GM19035 (cell line): ENCODE results near the gene FBP1.
A peak's percentile ranks its signal among the peaks of the same experiment; 100 is the strongest.

ENCODE experiments used
- ATAC-seq: cut with Tn5 transposase; IDR thresholded peaks from one replicate; pipeline ENCODE4 v1.9.1; 2021; ENCODE audit not compliant: unreplicated experiment

Gene FBP1

GRCh38 chr9:94639061-94639998 is at the start of gene FBP1:
Gene FBP1, minus strand, starts transcription at chr9:94639518. Its CDS starts 208 bp downstream, at chr9:94639310.
- no peak for ATAC-seq

GRCh38 chr9:94687451-94687850 is 48.1 kb upstream of the FBP1 start:
- ATAC-seq: no peak

DNA sequence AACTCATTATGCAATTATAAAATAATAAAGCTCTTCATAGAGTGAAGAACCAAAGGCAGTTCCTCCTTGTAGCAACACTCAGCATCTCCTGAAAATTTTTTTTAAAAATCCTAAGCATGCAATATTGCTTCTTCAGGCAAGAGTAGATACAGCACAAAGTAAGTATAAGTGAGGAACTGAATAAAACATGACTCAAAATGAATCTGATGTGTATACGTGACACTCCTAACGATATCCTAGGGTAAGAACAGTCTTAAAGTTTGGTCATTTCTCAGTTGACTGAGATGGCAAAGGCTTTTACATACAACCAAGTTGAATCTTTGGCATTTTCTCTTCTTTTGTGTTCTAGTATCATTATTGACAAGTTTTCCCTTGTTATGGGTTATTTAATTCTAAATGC is 46.0 kb upstream of the FBP1 start:
- no peak for ATAC-seq

DNA sequence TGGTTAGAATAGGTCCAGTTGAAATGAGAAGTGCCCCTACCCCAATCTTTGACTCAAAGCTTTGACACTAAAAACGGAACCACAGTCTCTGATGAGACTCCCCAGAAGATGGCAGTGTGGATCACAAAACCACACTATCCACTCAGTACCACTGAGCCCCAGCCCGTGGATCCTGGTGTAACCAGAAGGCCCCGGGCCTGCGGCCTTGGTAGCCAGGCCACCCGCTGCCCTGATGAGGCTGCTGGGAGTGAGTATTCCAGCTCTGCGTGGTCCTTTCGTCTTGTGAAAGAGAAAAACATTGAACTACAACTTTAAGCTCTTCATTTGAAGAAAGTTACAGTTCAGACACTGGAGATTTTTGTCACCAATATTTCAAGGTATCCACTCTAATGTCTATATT is 42.2 kb upstream of the FBP1 start:
- peak; percentile 64 for ATAC-seq

DNA sequence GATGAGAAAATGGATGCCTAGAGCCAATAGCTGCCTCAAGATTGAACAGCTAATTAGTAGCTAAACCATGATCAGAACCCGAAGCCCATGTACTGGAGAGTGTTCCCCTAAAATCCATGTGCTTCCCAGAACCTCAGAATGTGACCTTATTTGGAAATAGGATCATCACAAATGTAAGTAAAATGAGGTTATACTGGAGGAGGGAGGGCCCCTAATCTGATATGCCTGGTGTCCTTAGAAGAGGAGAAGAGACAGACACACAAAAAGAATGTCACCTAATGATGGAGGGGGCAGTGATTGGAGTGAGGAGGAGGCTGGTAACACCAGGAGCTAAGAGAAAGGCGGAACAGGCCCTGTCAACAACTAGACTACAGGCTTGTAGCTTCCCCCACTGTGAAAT is 41.3 kb upstream of the FBP1 start:
- no peak for ATAC-seq

DNA sequence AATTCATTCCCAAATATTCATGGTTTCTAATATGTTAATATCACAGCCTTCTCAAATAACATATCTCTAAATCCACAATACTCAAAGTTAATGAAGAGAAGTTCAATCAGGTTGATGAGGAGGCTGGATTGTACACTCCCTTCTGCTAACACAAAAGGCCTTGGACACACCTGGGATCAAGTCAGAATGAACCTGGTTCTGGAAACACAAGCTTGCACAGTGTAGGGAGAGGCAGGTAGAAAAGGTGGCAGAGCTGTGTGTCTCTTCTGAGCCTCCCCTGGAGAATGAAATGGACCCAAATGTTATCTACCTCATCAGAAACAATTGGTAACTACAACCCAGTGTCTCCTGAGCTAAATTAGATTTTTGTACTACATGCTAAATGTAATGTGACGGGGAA is 40.7 kb upstream of the FBP1 start:
- ATAC-seq: no peak

DNA sequence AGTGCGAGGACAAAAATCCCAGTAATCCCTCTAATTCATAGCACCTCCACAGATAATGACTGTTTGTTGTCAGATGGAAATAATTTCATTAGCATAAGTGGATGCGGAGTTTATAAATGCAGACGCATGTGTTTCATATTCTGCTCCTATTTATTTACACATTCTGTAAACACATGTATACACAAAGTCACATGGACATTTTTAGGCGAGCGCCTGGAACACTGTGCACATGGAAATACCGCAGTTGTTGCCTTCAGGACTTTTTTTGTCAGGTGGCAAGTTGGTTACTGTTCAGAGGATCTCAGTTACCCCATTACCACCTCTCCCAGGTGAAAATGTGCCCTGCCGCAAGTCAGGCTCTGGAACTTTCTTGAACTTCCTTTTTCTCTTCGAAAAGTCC is 40.3 kb upstream of the FBP1 start:
- no peak for ATAC-seq

DNA sequence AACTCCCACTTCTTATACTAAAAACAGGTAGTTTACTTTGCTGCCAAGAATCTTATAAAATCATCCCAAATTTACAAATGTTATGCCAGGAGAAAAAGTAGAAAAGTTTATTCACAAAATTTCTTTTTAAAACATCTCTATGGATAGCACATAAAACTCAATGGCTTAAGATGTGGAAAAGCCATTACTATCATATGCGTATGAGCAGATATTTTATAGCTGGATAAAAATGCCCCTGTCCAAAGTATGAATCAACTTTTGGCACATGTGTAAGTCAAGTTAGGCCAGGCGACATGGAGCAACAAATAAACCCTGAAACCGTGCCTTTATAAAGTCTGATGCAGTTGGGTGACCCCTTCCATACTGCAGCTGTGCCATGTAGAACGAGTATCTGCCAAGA is 38.6 kb upstream of the FBP1 start:
- ATAC-seq: no peak

GRCh38 chr9:94676446-94677131 is 37.3 kb upstream of the FBP1 start:
- no peak for ATAC-seq

GRCh38 chr9:94675008-94675881 is 35.9 kb upstream of the FBP1 start:
- no peak for ATAC-seq

DNA sequence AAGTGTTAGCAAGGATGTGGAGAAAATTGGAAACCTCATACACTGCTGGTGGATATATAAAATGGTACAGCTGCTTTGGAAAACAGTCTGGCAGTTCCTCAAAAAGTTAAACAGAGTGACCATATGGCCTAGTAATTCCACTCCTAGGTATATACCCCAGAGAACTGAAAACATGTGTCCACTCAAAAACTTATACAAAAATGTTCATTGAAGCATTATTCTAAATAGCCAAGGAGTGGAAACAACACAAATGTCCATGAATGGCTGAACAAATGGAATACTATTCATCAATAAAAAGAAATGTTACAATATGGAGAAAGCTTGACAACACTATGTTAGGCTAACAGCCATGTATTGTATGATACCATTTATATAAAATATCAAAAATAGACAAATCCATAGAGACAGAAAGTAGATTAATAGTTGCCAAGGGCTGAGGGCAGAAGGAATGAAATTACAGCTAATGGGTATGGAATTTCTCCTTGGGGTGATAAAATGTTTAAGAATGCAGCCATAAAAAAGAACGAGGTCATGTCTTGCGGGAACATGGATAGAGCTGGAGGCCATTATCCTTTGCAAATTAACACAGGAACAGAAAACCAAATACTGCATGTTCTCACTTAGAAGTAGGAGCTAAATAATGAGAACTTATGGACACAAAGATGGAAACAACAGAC is 33.6 kb upstream of the FBP1 start:
- no peak for ATAC-seq

GRCh38 chr9:94668928-94669729 is 29.8 kb upstream of the FBP1 start:
- ATAC-seq: peak; percentile 76

DNA sequence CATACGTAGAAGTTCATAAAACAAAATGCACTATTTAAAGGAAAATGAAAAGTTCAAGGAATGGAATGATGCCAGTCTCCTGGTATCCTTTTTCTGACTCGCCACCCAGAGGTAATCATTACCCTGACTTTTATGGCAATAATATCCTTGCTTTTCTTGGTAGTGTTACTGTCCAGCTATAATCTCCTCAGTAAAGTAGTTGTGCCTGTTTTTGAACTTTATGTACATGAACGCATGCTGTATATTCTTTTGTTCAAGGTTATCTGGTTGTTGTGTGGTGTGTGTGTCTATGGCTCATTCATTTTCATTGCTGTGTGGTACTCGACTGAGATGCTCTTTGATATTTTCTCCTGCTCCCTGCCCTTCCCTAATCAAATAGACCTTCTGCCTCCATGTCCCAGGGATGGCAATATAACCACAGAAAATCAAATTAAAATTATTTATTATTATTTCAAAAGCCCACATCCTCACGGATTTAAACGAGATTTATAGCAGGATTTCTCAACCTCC is 29.2 kb upstream of the FBP1 start:
- ATAC-seq: no peak

GRCh38 chr9:94666364-94667099 is 27.2 kb upstream of the FBP1 start:
- no peak for ATAC-seq

GRCh38 chr9:94665613-94666012 is 26.3 kb upstream of the FBP1 start:
- ATAC-seq: no peak

DNA sequence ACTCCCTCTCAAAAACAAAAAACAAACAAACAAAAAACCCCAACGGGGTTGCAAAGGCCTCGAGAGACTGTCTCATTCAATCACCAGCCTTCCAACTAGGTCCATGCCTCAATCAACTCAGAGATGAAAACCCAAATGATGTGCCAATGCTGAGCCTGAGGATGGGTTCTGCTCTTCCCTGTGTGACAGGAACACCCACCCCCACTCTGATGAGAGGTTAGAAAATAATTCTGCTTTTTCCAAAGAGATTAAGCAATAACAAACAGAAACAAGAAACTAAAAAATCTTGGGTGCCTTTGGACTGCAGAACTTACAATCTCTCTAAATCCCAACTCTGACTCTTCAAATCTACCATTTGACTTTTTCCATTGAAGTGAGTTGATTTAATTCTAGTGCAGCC is 25.5 kb upstream of the FBP1 start:
- no peak for ATAC-seq

- no peak for ATAC-seq
Measured at GRCh38 chr9:94663640-94664039, 24.3 kb upstream of the FBP1 start.

DNA sequence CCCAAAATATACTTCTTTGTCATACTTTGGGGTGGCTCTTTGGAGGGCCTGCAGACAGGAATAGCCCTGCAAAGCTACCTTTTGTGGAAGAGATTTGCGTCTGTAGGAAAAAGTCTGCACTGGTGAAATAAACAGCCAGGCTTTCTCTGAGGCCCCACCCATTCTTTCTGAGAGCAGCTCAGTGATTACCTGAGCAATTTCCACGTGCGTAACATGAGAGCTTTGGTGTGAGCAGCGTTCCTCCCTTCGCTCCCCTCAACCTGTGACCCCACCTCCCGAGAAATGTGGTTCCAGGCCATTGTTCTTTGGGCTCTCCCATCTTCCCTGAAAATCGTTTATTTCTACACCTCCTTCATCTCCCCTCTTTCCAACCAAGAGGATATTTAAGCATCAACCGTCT is 23.8 kb upstream of the FBP1 start:
- no peak for ATAC-seq
